Head of caudate nucleus (tissue), 42 donors: ENCODE results near the gene CLASP2.
A peak's percentile ranks its signal among the peaks of the same experiment; 100 is the strongest.

Source experiments
- DNase-seq, 42 donors: peaks; one replicate each; pipeline versions ENCODE4 v3.0.0 to v3.0.0-alpha.2; 2020 to 2021; ENCODE audit warnings: mixed read lengths in 7 of 42
- intact Hi-C: fragments of 100-400 bp; cut with DNase I; formaldehyde crosslinking; loops from one replicate; pipeline ENCODE4 v1.15.0; 2022

CLASP2 gene

GRCh38 chr3:33578325-33579177 lies 139.5 kb downstream of the CLASP2 start:
- DNase-seq, result no peak

GRCh38 chr3:33577588-33577987 lies 140.5 kb downstream of the CLASP2 start:
- no peak for DNase-seq
- intact Hi-C loops, result no loop called here

More at GRCh38 chr3:33578325-33579177, 139.5 kb downstream of the CLASP2 start:
- intact Hi-C loops, result no loop called here

- no peak for DNase-seq
Measured at GRCh38 chr3:33577173-33577572, 140.9 kb downstream of the CLASP2 start.

GRCh38 chr3:33575311-33575710 lies 142.7 kb downstream of the CLASP2 start:
- intact Hi-C loops, result no loop called here
- no peak for DNase-seq

More at GRCh38 chr3:33577173-33577572, 140.9 kb downstream of the CLASP2 start:
- intact Hi-C loops, result no loop called here

GRCh38 chr3:33557829-33558228 lies 160.2 kb downstream of the CLASP2 start:
- no peak for DNase-seq
- intact Hi-C loops, result no loop called here

GRCh38 chr3:33557279-33557678 lies 160.8 kb downstream of the CLASP2 start:
- intact Hi-C loops, result no loop called here
- DNase-seq, result no peak

- intact Hi-C loops, result no loop called here
- no peak for DNase-seq
Measured at GRCh38 chr3:33547101-33547500, 171.0 kb downstream of the CLASP2 start.

- intact Hi-C loops, result no loop called here
- DNase-seq, result no peak
Measured at GRCh38 chr3:33544126-33544525, 173.9 kb downstream of the CLASP2 start.

- DNase-seq, result no peak
Measured at GRCh38 chr3:33543601-33544000, 174.5 kb downstream of the CLASP2 start.

GRCh38 chr3:33541918-33542317 lies 176.1 kb downstream of the CLASP2 start:
- intact Hi-C loops, result no loop called here
- DNase-seq, result no peak

More at GRCh38 chr3:33543601-33544000, 174.5 kb downstream of the CLASP2 start:
- intact Hi-C loops, result no loop called here

- peak in 1 of 42 donors; percentile 9 for DNase-seq
- intact Hi-C loops, result no loop called here
Measured at GRCh38 chr3:33538678-33539339, 179.2 kb downstream of the CLASP2 start.

- DNase-seq, result no peak
- intact Hi-C loops, result no loop called here
Measured at GRCh38 chr3:33537133-33537532, 180.9 kb downstream of the CLASP2 start.

- DNase-seq, result no peak
- intact Hi-C loops, result no loop called here
Measured at GRCh38 chr3:33526787-33527186, 191.3 kb downstream of the CLASP2 start.

- intact Hi-C loops, result no loop called here
- DNase-seq, result no peak
Measured at GRCh38 chr3:33525232-33525631, 192.8 kb downstream of the CLASP2 start.

- DNase-seq, result no peak
- intact Hi-C loops, result no loop called here
Measured at GRCh38 chr3:33523093-33523667, 194.9 kb downstream of the CLASP2 start.

- DNase-seq, result no peak
Measured at GRCh38 chr3:33521736-33522135, 196.3 kb downstream of the CLASP2 start.

GRCh38 chr3:33513262-33513863 lies 204.7 kb downstream of the CLASP2 start:
- intact Hi-C loops, result no loop called here
- no peak for DNase-seq

More at GRCh38 chr3:33521736-33522135, 196.3 kb downstream of the CLASP2 start:
- intact Hi-C loops, result no loop called here

- intact Hi-C loops, result no loop called here
- DNase-seq, result no peak
Measured at GRCh38 chr3:33505027-33505426, 213.0 kb downstream of the CLASP2 start.

- intact Hi-C loops, result no loop called here
- DNase-seq, result no peak
Measured at GRCh38 chr3:33496449-33496848, 221.6 kb downstream of the CLASP2 start.

- intact Hi-C loops, result no loop called here
- DNase-seq, result no peak
Measured at GRCh38 chr3:33491721-33492120, 226.3 kb downstream of the CLASP2 start.
